ENCODE data around the gene CENPL. TPM values are rescaled to one million over a fixed set of nuclear protein-coding genes. Genes with fewer than 3 reads are reported as not detected.

CENPL gene
- total and polyA plus RNA-seq, 9 of the 15 experiments (the other 6 are each of a cell fraction or from before 2014, with no cell fraction given), result 33.0 to 52.7 (median 39.7) TPM

DNA sequence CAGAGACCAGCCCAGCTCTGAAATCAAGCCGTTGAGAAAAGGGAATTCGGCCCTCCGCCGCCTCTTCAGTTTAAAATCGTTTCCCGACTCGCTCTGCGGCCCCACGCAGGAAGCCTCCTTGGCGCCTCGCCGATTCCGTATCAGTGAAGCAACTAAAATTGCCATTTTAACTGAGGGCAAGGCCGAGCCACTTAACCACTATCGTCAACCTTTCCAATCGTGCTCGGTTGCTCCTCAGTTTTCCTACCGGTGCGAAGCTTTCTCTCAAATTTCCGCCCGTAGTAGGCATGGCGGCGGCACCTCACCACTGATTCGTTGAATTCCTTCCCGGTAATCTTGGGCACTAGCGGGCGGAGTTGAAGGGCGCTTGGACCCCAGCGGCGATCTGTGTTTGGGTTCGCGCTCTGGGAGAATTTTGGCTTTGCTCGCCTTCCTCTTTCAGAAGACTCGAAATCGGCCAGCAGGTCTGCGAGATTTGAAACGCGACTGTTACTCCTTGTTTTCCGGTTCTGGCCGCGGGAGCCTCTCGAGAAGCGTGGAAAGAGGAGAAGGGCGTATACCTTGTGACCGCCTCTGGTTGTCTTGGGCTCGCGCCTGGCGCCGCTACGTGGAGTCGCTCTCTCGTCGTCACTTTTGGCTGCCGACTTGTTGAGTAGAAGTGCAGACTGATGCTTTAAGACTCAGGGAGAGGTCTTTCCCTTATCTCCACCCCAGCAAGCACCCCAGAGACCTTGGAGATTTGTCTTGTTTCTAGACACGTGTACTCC lies at the start of gene CENPL, which contains the start of gene DARS2 (continued):
- TF ChIP-seq JUND (IDR thresholded peaks at IDR 0.05; ENCODE audit: borderline replicate concordance, low read depth, low read length), result peak; percentile 59; the same call in 1 of the 2 replicates
- TF ChIP-seq JUND (tag; IDR thresholded peaks at IDR 0.05; ENCODE audit: borderline replicate concordance, low read depth, low read length), result peak; percentile 50; the same call in 2 of the 3 replicates
- no peak for TF ChIP-seq ARID3A (IDR thresholded peaks at IDR 0.05; ENCODE audit: borderline replicate concordance, low read depth, low read length)
- no peak for TF ChIP-seq ZNF561 (CRISPR knock-in tag; conservative IDR thresholded peaks at IDR 0.05)
- TF ChIP-seq, protein P1, sequence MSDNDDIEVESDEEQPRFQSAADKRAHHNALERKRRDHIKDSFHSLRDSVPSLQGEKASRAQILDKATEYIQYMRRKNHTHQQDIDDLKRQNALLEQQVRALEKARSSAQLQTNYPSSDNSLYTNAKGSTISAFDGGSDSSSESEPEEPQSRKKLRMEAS (CRISPR knock-in tag; IDR thresholded peaks at IDR 0.05), result peak; percentile 41; the same call in 1 of the 2 replicates
- peak; percentile 44; the same call in 1 of the 2 replicates for TF ChIP-seq STAT5A (IDR thresholded peaks at IDR 0.05; ENCODE audit: borderline replicate concordance, low read length)

DNA sequence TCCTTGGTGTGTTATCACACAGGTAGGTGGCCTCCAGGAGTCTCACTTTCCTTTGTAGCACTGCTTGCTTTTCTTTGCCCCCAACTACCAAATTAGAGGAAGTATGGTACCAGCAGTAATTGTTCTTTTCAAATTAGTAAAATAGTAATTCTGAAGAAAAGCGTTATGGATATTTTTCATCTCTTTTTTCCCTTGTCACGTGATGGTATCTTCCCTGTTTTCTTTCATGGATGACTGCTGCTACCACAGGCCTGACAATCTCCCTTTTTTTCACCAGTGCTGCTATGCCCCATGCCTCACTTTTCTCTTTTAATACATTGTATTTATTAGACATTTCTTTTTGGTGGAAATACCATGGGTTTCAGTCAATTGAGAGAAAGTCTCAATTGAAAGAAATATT lies 46.8 kb upstream of the CENPL start:
- peaks cover 49% of the 10 kb centered on the region for H3K79me2 ChIP-seq (ENCODE audit: control insufficient read depth, insufficient read depth, low read length)
- POLR2A ChIA-PET, result interaction anchor here (0.6 kb wide), 1 partner anchor 78 kb away, joined by 3 read pairs; no protein-coding TSS in a partner anchor
- H2AFZ ChIP-seq (ENCODE audit: low read depth, low read length), result peak overlapping the region; percentile 89
- peak overlapping the region; percentile 75 for H3K4me2 ChIP-seq (ENCODE audit: insufficient read depth, low read length)
- 0 out of 2 replicates have a peak overlapping the region, but pooled peaks have one; percentile 86 for H3K4me3 ChIP-seq
- H3K9ac ChIP-seq (ENCODE audit: insufficient read depth in 1 of 2, low read depth in 2 of 2, low read length in 2 of 2), result peak overlapping the region; percentile 57 to 66; a peak in 2 of 4 replicates
- 25% methylated on average over 2 of the region's 2 CpGs for WGBS (ENCODE audit: insufficient coverage, low coverage, missing lambda C conversion rate)
- no peak for FAIRE-seq
- no TSS peak for BruUV-seq (replicated peaks)
- H3K36me3 ChIP-seq (ENCODE audit: control insufficient read depth, insufficient read depth, low read length), result peaks cover 33% of the 10 kb centered on the region
- peaks cover 17 to 26% of the 10 kb centered on the region in 2 experiments for H3K4me1 ChIP-seq (replicated peaks in 1 of 2; ENCODE audit: control insufficient read depth in 2 of 2, insufficient read depth in 2 of 2, low read length in 2 of 2)
- in situ Hi-C loops (cut with MboI), result no loop called here
- H3K9me3 ChIP-seq (replicated peaks; ENCODE audit: control insufficient read depth, insufficient read depth, low read depth, low read length), result no peaks in the 10 kb centered on the region
- DNase-seq (ENCODE audit: extremely low read depth in 1 of 4, low spot score in 3 of 4), result peak in 1 of 4 experiments; percentile 23
- peak overlapping the region; percentile 93; the same call in 1 of the 3 replicates for H3K27ac ChIP-seq (ENCODE audit: extremely low read depth, low read depth, low read length)
- CTCF ChIA-PET (ENCODE audit: low intra/inter-chr PET ratio), result no interaction called here
- no peaks in the 10 kb centered on the region for H3K9me1 ChIP-seq (ENCODE audit: control insufficient read depth, insufficient read depth, low read length)
- H4K20me1 ChIP-seq (replicated peaks; ENCODE audit: control insufficient read depth, insufficient read depth, low read length), result peaks cover 8% of the 10 kb centered on the region
- intact Hi-C loops (cut with micrococcal nuclease), result loop anchor here (5.0 kb wide), 1 partner anchor 151 kb away; the partner anchor contains the start of gene RC3H1
- no peak for ATAC-seq
- no peaks in the 10 kb centered on the region for H3K27me3 ChIP-seq (ENCODE audit: control insufficient read depth in 2 of 2, insufficient read depth in 2 of 2, low read length in 2 of 2)
- TF ChIP-seq, protein P2, sequence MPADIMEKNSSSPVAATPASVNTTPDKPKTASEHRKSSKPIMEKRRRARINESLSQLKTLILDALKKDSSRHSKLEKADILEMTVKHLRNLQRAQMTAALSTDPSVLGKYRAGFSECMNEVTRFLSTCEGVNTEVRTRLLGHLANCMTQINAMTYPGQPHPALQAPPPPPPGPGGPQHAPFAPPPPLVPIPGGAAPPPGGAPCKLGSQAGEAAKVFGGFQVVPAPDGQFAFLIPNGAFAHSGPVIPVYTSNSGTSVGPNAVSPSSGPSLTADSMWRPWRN (IDR thresholded peaks at IDR 0.05; ENCODE audit: low read depth), result no peak
- peak in 1 of 2 experiments; percentile 16; a peak in 1 of 4 replicates for TF ChIP-seq RAD21 (CRISPR knock-in tag; conservative IDR thresholded peaks at IDR 0.05 in 1 of 2, IDR thresholded peaks at IDR 0.05 in 1 of 2)
- TF ChIP-seq CTBP1 (IDR thresholded peaks at IDR 0.05; ENCODE audit: borderline replicate concordance), result no peak
- peak; percentile 85 for TF ChIP-seq RAD51 (IDR thresholded peaks at IDR 0.05; ENCODE audit: borderline replicate concordance, low read depth)
- 0 out of 3 replicates have a peak, but pooled peaks of 1 of the 2 experiments have one; percentile 4 for TF ChIP-seq CBX3 (IDR thresholded peaks at IDR 0.05; ENCODE audit: borderline replicate concordance in 1 of 2, low read length in 2 of 2)
- no peak for TF ChIP-seq ZNF3 (CRISPR knock-in tag; IDR thresholded peaks at IDR 0.05)
- no peak for TF ChIP-seq KLF10 (CRISPR knock-in tag; IDR thresholded peaks at IDR 0.05)
- TF ChIP-seq NFATC3 (IDR thresholded peaks at IDR 0.05), result no peak
- no peak for TF ChIP-seq E2F6 (IDR thresholded peaks at IDR 0.05; ENCODE audit: borderline replicate concordance in 1 of 2, extremely low read depth in 1 of 2, insufficient read depth in 1 of 2, insufficient read length in 1 of 2, low read depth in 1 of 2, low read length in 1 of 2, poor library complexity in 1 of 2, severe bottlenecking in 1 of 2)
